ENCODE measurements around the gene TRIM47.
A peak's percentile ranks its signal among the peaks of the same experiment; 100 is the strongest.

TRIM47 gene

GRCh38 chr17:75908201-75908600 is 29.8 kb upstream of the TRIM47 start:
- DNase-seq = no peak

DNA sequence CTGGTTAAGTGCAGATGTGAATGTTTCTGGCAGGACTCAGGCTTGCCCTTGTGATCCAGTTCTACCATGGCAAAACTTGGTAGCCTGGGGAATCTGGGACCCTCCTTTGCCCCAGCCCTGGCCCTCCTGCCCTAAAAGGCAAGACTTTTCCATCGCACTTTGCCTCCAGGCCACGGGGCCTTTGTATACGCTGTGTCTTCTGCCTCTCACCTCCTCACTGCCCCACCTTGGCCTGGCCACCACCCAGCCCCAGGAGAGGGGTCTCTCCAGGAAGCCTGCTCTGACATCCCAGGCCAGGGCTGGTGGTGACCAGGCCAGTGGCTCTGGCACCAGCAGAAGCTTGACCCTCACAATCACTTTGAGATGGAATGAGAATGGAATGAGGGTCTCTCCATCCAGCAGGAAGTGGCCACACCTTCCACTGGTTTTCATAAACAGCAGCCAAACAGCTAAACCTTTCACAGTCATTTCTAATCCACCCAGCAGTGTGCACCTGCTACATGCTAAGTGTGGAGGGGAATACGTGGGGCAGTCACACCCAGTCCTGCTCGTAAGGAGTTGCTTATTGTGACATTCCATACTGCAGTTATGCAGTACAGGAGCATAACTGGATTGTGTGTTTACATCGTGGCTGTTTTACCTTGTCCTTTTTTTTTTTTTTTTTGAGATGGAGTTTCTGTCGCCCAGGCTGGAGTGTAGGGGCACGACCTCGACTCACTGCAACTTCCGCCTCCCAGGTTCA is 27.9 kb upstream of the TRIM47 start:
- DNase-seq = no peak

- DNase-seq = peak; percentile 95 to 96
Measured at GRCh38 chr17:75904749-75905521, 26.6 kb upstream of the TRIM47 start, which contains the start of gene MRPL38. TSS of gene MRPL38 (minus strand) at chr17:75904884. CDS start at chr17:75904875, 9 bp downstream.

DNA sequence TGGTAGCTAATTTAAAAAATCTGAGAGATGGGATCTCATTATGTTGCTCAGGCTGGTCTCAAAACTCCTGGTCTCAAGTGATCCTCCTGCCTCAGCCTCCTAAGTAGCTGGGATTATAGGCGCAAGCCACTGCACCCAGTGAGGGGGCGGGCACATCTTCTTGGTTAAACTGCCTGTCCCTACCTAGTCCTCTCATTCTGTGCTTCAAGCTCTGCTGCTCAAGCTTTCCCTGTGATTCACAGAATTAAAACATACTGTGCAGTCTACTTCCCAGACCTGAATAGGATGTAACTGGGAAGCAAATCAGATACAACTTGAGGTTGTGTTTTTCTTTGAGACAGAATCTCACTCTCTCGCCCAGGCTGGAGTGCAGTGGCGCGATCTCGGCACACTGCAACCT is 24.0 kb upstream of the TRIM47 start:
- no peak for DNase-seq

- no peak for DNase-seq
Measured at GRCh38 chr17:75901727-75902126, 23.3 kb upstream of the TRIM47 start.

GRCh38 chr17:75900691-75901533 is 22.5 kb upstream of the TRIM47 start:
- DNase-seq = no peak

GRCh38 chr17:75899767-75900468 is 21.5 kb upstream of the TRIM47 start:
- DNase-seq = no peak

- DNase-seq = no peak
Measured at GRCh38 chr17:75899353-75899752, 21.0 kb upstream of the TRIM47 start.

GRCh38 chr17:75898791-75899190 is 20.4 kb upstream of the TRIM47 start:
- DNase-seq = no peak

- no peak for DNase-seq
Measured at GRCh38 chr17:75898065-75898464, 19.7 kb upstream of the TRIM47 start.

DNA sequence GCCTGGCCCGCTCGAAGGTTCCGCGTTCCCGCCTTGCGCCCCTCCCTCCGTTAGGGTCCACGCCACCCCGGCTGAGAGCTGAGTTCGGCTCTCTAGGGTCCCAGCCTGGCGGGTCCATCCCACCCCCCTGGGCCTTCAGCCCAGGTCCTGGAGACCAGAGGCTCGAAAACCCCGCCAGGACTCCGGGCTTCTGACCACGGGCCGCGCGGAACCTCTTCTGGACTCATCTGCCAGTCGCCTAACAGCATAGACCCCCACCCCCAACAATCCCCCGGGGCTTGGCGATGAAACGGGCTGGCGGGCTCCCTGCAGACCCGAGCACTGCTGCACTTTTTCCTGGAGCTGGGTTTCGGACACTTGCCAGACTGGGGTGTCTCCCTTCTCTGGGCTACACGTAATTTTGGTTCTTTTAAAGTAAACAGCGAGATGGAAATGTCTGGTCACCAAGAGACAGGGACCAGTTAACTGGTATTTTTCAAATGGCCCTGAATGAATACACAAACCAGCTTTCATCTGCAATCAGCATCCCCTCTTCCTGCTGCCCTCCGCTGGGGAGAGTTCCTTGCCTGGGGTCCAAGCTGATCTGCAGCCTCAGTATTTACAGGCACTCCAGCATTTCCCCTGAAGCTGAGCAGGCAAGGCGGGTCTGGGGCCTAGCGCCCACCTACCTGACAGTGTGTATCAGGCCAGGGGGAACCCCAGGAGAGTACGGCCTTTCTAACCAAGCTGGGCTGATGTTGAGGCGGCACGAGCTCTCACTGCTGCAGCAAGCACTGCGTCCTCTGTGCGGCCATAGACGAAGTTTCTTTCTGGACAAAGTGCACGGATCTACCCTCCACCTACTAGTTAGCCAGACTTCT is 19.0 kb upstream of the TRIM47 start:
- no peak for DNase-seq

DNA sequence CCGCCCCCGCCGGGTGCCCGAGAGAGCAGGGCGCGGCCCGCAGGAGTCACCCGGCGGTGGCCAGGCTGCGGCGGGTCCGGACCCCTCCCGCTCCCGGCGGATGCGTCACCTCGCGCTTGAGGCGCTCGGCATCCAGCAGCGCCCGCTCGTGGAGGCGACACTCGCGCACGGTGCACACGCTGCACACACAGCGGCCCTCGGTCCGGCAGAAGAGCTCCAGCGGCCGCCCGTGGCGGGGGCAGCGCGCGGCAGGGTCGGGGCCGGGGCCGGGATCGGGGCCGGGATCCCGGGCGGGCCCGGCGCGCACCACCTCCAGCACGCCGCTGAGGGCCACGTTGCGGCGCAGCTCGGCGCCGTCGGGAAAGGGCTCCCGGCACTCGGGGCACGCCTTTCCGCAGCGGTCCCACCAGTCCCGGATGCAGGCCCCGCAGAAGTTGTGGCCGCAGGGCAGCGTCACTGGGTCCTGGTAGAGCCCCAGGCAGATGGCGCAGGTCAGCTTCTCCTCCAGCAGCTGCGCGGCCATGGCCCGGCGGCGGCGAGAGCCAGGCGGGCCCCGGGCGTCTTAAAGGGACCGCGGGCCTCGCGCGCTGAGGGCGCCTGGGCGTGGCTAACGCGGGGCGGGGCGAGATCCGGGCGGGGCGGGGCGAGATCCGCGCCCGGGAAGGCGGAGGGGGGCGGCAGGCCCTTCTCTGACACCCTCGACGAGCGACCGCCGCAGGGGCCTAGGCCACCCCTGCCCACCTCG is 18.2 kb upstream of the TRIM47 start, which contains the start of gene TRIM65:
TSS of gene TRIM65 (minus strand) at position 537 of the 745 bp plus-strand sequence. CDS start at position 523, 14 bp downstream.
- DNase-seq = peak; percentile 79 to 84

DNA sequence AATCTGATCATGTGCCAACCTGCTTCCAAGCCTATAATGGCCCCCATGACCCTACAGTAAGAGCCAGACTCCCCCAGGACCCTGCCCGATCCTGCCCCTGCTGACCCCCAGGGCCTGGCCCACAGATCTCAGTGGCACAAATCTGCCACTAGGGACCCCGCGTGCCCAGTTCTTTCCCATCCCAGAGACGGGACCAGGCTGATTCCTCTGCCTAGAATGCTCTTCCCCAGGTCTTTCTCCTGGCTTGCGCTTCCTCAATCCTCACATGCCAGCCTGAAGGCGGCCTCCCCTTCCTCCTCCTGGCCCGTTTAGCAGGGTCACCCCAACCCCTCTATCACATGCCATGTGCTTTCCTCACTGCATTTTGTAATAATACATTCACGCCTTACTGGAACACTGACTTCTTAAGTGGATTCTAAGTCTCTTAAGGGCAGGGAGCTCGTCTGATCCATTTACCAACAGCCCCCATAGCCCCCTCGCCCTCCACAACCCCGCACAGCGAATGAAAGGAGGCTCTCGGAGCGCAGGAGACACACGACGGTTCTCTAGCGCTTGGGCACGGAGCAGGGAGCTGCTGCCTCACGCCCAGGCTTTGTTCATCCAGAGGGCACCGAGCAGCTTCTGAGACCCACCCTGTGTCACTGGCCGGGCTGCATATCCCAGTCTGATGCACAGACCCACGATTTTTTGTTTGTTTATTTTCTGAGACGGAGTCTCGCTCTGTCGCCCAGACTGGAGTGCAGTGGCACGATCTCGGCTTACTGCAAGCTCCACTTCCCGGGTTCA is 17.2 kb upstream of the TRIM47 start:
- DNase-seq = peak in 1 of 2 donors; percentile 30

DNA sequence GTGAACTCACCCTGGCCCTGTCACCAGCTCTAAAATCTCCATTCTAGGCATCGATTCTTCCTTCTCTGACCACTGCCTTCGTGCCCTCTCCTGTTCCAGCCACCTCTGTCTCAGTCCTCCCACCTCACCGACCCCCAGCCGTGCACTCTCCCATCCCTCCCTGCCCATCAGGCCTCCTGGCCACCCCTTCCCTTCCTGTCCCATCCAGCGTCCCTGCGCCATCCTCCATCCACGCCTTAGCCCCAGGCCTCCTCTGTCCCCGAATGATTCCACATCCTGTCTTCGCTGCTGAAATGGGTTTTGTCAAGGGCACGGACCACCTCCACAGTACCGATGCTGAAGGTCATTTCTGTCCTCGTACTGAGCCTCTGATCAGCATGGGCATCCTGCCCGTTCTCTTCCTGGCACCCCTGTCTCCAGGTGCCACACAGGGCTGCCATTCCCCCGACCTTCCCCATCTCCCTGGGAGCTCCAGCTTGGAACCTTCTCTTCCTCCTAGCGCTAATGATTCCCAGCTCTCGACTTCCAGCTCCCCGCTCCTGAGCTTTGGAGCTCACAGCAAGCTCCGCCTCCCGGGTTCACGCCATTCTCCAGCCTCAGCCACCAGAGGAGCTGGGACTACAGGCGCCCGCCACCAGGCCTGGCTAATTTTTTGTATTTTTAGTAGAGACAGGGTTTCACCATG is 15.8 kb upstream of the TRIM47 start:
- DNase-seq = no peak

DNA sequence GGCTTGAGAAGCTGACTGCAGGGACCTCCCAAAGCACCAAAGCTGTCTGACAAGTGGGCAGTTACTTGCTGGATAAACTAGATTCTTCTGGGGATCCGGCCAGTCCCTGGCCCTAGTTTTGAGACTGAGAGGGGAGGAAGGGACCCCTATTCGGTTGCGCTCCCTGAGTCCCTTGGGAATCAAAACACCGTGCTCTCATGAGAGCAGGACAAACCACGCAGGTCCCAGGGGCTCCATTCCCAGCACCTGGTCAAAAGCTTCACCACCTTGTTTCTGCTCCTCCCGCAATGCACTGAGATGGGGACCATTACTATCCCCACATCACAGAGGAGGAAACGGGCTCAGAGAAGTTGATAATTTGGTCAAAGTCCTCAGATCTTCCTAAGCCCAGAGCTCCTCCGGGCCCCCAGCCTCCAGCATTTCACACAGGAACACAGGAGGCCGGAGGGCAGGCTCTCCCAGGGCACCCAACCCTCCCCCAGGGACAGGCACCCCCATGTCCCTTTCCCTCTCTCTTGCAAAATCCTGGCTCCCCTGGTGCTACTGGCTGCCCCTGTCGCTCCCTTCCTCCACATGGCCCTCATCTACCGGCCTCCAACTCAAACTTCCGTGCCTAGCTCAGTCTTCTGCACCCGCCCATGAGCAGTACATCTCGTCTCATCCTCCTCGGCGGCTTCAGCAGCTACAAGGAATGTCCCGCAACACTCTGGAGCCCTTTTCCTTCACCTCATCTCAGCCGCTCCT is 15.1 kb upstream of the TRIM47 start:
- no peak for DNase-seq

GRCh38 chr17:75892556-75893224 is 14.3 kb upstream of the TRIM47 start:
- no peak for DNase-seq

- DNase-seq = no peak
Measured at GRCh38 chr17:75891605-75892555, 13.5 kb upstream of the TRIM47 start.
